Activated CD4-positive, CD25-positive, alpha-beta regulatory T cell treated with anti-CD3 and anti-CD28 coated beads, Interleukin-2, amount 50 U/mL, for 16 hours (primary cell): ENCODE measurements around the gene KCNMA1.

Experiments used
- DNase-seq: peaks from one replicate; pipeline ENCODE4 v3.0.0-alpha.2; 2020; ENCODE audit warnings: low read depth, low spot score

Gene KCNMA1

DNA sequence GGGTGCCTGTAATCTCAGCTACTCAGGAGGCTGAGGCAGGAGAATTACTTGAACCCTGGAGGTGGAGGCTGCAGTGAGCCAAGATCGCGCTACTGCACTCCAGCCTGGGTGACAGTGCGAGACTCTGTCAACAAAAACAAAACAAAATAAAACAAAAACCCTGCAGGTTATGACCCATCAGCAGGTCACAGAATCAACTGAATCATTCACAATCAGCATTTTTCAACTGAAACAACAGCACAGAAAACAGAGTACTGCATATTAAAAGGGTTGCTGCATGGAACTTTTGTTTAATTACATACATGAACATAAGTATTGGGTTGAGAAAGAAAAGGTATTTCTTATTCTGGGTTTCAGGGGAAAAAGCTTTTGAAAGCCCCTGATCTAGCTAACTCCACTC, 77.6 kb downstream of the KCNMA1 start:
- DNase-seq, result no peak

GRCh38 chr10:77556990-77557601, 80.5 kb downstream of the KCNMA1 start:
- no peak for DNase-seq

GRCh38 chr10:77555591-77556212, 81.9 kb downstream of the KCNMA1 start:
- DNase-seq, result no peak

- no peak for DNase-seq
These were observed 82.6 kb downstream of the KCNMA1 start for GRCh38 chr10:77554996-77555397.

DNA sequence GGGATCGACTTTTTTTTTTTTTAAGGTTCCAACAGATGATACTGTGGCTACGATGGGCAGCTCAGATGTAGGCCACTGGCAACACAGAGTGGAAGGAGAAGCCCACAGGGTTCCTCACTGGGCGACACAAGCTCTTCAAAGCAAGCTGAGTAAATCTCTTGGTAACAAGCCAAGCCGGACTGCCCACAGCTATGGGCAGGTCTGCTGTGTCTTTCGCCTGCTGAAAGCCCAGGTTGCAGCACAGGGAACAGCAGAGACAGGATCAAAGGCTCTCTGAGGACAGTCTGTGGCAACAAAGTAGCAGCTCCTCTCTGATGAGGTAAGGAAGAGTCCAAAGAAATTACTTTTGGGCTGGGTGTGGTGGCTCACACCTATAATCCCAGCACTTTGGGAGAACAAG, 83.6 kb downstream of the KCNMA1 start:
- DNase-seq, result no peak

GRCh38 chr10:77553311-77553710, 84.3 kb downstream of the KCNMA1 start:
- DNase-seq, result no peak

GRCh38 chr10:77552252-77552651, 85.4 kb downstream of the KCNMA1 start:
- DNase-seq, result no peak

DNA sequence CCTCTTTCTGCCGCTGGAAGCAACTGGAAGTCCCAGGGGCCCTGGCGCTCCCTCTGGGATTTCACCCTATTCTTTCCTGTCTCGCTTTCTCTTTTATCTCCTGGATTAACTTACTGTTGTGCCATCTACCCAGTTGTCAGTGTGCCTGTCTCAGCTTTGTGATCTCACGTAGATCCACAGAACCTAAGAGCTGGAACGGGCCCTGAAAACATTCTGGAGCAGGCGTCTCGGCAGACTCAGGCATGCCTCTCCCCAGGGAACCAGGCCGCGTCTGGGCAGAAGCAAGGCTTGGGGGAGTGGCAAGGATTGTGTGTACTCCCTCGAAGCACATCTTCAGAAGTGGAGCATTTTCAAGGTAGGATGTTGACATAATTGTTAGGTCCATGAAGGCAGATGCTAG, 87.2 kb downstream of the KCNMA1 start:
- DNase-seq, result no peak

DNA sequence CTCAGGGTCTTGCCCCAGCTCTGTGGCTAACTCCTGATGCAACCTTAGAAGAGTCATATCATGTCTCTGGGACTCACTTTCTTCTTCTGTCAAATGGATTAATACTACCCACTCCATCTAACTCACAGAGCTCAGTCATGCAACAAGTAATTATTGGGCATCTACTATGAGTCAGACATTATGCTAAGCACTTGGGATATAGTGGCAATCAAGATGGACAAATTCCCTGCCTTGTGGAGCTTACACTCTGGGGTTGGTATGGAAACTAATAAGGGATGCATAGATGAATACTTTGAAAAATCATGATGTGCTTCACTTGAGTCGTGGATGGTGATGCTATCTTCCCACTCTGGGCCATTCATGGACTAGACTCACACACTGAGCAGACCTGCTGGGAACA, 88.9 kb downstream of the KCNMA1 start:
- no peak for DNase-seq

DNA sequence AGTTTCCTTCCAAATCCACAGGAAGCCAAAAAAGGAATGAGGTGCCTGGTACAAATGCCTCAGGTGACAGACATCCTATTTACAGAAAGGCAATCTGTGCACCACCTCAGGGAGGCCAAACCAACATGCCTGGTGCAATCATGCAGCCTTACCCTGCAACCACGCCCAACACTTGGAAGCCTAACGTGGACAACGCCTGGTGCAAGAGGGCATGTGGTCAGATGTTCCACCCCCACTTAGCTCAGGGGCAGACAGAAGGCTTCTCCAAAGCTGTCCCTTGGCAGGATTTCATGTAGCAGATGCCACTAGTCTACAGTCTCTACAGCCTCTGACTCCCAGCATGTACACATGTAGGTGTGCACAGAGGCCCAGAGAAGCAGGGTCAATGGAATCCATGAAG, 89.5 kb downstream of the KCNMA1 start:
- DNase-seq, result no peak

- no peak for DNase-seq
These were observed 90.1 kb downstream of the KCNMA1 start for GRCh38 chr10:77547307-77548050.

DNA sequence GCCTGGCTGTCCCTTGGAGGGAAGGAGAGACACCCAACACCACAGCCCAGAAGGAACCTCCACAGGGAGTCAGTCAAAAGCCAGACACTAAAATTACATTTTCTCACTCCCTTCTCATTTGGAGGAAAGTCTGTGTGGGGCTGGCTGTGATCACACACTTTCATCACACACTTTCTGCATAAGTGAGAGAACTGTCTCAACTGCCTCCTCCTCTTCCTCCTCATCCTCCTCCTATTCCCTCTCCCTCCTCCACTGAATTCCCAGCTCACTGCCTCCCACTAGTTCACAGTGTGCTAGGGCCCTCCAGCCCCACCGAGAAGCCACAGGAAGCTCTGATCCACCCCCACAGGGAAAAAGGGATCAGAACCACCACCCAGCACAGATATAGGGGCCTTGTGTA, 91.6 kb downstream of the KCNMA1 start:
- DNase-seq, result no peak

DNA sequence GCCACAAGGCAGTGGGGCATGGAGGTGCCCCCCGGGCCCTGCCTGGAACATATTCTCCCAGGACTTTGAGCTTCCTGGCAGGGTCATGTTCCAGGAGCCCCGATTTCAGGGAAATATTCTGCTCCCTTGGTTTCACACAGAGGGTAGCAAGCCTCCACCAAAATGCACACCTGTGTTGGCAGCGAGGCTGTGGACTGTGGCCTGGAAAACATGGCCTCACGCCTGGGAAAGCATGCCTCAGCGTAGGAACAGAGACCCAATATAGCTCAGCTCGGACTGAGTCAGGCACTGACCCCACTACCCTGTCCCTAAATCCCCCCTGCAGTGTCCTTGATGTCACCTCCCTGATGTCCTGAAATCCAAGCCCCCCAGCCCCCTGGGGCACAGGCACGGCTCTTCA, 92.0 kb downstream of the KCNMA1 start:
- DNase-seq, result no peak

DNA sequence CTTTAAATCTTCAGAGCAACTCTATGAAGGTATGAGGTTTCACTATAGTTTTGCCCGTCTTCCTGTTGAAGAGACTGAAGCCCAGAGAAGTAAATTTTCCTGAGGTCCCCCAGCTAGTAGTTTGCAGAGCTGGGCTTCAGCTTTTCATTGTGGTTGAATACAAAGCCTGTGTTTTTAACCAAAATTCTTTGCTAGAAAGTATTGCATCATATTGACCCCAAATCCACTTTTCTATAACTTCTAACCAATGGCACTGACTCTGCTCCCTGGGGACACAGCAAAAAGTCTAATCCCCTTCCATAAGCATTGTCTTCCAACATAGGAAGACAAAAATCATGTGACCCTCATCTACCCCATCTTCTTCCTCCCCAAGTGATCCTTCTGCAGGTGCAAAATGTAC, 93.0 kb downstream of the KCNMA1 start:
- DNase-seq, result no peak

DNA sequence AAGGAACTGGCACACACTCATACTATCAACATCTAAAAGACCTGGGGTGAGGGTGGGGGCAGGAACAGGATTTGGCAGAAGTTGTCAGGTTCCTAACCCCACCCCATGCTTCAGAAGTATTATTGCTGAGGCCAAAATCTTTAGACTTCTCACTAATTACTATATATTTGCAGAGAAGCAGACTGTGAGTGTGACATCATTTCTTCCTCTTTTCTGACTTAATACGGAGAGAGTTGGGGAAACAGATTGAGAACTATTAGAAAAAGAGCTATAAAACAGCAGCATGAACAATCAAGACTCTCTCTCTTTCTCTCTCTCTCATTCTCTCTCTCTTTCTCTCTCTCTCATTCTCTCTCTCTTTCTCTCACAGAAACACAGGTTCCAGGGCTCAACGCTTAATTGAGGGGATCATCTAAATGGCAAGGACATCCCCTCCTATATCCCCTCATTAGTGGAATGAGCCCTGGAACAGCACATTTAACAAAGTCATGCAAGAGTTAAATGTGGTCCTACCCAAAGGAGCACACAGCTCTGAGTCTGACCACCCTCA, 94.8 kb downstream of the KCNMA1 start:
- DNase-seq, result no peak

DNA sequence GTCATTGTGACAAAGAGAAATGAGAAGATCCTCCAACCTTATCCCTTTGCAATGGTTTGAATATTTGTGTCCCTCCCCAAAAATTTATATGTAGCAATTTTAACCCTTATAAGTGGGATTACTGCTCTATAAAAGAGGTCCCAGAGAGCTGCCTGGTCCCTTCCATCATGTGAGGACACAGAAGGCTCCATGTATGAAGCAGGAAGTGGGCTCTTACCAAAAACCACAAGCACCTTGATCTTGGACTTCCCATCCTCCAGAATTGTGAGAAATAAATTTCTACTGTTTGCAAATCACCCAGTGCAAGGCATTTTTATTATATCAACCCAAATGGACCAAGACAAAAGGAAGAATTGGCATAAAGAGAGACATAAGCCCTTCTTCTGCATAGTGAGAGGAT, 95.7 kb downstream of the KCNMA1 start:
- DNase-seq, result no peak

DNA sequence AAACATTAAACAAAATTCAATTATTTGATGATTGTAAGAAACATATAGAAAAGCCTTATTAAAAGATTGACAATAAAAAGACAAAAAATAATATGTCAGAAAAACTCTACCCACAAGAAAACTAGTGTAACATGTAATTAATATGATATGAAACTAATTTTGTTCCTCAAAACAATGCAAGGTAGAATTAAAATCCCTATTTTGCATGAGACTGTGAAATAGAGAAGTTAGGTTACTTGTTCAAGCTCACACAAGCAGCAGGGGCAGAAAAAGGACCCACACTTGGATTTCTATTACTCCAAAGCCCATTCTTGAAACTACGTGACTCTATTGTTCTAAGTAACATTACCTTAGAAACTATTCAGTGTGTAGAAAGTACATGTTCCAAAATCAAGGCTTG, 96.4 kb downstream of the KCNMA1 start:
- DNase-seq, result no peak

DNA sequence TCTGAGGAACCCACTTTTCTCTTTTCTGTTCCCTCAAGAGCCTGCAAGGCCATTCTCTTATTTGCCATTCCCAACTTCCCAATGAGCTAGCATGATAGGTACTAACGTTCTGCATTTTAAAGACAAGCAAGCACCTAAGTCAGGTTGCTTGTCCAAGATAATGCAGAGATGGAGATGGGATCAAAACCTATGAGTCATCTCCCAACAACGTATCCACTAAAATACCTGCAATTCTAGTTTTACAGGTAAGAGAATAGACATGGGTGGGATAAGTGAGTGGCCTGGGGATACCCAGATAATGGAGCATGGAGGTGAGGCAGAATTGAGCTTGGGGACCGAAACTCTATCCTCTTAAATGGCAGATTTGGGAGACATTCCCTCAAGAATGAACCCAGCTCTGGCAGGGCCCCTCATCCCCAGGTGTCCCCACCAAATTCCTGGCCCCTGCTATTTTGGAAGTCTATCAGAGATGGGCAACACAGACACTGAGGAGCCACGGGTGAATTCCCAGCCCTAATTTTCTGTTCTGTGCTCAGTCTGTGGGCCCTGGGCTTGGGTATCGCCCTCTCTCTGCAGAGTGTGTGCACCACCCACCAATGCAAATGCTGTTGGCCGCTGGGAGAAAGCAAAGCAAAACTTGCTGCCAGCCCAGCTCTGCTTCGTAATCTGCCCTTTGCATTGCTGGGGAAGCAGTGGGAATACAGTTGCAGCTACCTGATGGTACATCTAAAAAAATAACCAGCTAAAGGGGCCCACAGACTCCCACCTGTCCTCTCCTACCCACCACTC, 98.3 kb downstream of the KCNMA1 start:
- DNase-seq, result no peak

- DNase-seq, result no peak
These were observed 99.8 kb downstream of the KCNMA1 start for GRCh38 chr10:77537720-77538373.

DNA sequence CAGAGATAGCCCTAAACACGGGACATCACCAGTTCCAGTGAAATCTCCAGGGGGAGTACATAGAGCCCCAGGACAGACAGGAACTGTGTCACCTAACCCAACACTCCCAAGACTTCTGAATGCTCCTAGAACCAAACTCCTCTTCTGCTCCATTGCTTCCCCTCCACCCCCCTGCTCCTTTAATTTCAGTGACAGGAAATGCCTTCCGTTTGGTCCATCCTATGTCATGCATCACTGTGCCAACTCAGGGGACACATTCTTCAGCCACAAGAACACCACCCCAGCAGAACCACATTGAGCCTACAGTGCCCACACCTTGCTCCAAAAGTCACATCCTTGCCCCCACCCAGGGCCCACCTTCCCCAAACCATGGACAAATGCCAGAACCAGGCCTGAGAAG, 100.5 kb downstream of the KCNMA1 start:
- DNase-seq, result no peak

DNA sequence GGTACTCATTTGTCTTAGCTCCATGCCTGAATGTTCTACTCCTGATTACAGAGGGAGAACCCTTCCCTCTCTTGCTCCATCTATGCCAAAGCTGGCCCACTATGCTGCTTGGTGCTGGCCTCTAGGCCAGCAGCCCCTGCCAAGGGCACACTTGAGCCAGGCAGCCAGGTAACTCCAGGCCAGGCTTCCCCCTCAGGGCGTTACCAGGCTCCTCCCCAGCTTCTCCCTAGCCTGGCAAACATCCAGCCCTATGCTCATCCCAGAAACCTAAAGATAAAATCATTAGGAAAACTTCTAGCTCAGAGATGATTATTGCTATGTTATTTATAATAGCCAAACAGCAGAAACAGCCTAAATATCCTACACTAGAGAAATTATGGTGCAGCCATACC, 103.7 kb downstream of the KCNMA1 start:
- DNase-seq, result no peak
